Measurements from ENCODE around the gene CLEC3B.
A peak's percentile ranks its signal among the peaks of the same experiment; 100 is the strongest.
"Not testable (repeated sequence)": the region's sequence is repeated elsewhere in the genome, so short reads cannot be mapped to it uniquely, and the experiment has no call there.

The CLEC3B gene

GRCh38 chr3:45066109-45066801 lies 40.2 kb downstream of the CLEC3B start:
- no peak for DNase-seq (ENCODE audit: low read depth, low spot score)

DNA sequence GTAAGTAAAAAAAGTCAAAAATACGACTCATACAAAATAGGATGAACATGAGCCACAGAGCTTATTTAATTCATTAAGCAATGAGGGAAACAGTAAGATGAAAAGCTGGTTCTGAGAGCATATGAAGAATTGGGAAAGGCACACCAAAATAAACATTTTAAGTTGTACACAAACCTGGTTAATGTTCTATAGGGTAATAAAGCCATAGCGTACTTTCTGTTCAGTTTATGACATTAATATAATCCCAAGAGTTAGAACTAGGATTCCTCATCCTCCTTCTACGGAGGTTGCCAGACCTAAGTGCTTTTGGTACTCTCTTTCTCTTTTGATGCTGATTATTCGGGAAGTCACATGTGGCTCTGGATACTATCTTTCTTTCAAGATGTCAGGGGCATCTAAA lies 41.4 kb downstream of the CLEC3B start:
- no peak for DNase-seq (ENCODE audit: low read depth, low spot score)

DNA sequence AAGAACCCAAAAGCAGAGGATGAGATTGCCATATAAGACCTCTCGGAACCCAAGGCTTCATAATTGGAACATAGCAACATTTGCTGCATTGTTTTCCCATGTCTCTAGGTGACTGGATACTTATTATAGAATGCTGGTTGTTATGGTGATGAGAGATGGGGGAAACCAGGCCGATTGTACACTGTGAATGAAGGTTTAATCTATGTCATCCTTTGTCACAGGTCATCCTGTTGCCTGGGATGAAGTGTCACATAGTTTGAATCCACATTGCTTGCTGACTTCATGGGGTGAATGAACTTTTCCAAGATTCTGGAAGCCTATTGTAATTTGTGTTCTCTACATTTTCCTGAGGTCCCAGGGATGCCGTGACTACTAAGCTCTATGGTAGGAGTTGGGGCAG lies 41.8 kb downstream of the CLEC3B start:
- DNase-seq (ENCODE audit: low read depth, low spot score) = no peak

GRCh38 chr3:45071075-45071474 lies 45.0 kb downstream of the CLEC3B start:
- no peak for DNase-seq (ENCODE audit: low read depth, low spot score)

DNA sequence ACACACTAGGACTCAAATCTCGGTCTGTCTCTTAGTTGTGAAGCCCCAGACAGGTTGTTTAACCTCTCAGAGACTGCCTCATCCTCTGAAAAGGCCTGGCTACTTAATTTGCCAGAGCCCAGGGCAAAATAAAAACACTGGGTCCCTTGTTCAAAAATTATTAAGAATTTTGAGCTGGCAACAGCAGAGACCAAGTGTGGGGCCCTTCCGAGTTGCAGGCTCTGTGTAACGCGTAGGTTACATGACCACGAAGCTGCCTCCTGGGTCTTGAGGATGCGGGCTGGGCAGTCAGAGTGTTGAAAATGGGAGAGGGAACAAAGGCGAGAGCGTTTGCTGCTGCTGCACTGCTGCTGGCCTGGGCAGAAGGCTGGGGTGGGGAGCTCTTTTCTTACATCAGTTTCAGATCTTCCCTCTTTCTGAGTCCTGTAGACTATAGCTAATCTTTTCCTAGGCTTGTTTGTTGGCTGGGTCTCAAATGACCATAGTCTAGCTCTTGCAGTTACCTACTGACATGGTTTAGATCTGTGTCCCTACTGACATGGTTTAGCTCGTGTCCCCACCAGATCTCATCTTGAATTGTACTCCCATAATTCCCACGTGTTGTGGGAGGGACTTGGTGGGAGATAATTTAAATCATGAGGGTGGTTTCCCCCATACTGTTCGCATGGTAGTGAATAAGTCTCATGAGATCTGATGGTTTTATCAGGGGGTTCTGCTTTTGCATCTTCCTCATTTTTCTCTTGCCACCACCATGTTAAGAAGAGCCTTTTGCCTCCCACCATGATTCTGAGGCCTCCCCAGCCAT lies 49.9 kb downstream of the CLEC3B start:
- DNase-seq (ENCODE audit: low read depth, low spot score) = no peak

DNA sequence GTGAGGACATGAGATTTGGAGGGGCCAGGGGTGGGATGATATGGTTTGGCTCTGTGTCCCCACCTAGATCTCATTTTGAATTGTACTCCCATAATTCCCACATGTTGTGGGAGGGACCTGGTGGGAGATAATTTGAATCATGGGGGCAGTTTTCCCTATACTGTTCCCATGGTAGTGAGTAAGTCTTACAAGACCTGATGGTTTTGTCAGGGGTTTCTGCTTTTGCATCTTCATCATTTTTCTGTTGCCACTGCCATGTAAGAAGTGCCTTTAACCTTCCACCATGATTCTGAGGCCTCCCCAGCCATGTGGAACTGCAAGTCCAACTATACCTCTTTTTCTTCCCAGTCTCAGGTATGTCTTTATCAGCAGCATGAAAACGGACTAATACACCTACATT lies 52.2 kb downstream of the CLEC3B start:
- not testable (repeated sequence) for DNase-seq (ENCODE audit: low read depth, low spot score)

- no peak for DNase-seq (ENCODE audit: low read depth, low spot score)
These were observed 52.9 kb downstream of the CLEC3B start for GRCh38 chr3:45078910-45079522.

DNA sequence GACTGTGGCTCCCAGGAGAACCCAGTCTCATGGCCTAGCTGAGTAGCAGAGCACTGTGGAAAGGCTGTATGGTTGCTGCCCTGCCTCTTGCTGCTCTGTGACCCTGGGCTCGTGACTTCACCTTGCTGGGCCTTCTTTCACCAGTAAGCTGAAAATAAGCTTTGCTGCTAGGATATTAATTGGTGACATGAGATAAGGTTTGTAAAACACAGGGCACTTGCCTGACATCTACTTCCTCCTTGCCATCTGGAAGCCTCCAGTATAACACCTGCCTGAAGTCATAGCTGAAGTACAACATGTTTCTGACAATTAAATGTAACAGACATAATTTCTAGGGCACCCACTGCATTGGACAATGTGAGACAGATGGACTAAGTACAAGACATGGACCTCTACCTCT lies 53.6 kb downstream of the CLEC3B start:
- no peak for DNase-seq (ENCODE audit: low read depth, low spot score)

DNA sequence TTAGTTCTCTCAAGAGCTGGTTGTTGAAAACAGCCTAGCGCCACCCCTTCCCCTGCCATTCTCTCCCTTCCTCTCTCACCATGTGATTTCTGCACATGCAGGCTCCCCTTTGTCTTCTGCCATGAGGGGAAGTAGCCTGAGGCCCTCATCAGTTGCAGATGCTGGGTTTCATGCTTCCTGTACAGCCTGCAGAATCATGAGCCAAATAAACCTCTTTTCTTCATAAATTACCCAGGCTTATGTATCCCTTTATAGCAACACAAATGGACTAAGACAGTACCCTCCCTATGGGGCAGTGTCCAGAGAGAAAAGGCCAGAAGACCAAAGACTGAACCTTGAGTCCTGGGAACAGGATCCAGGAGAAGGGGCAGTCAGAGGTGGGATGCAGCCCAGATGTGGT lies 54.7 kb downstream of the CLEC3B start:
- DNase-seq (ENCODE audit: low read depth, low spot score) = no peak

DNA sequence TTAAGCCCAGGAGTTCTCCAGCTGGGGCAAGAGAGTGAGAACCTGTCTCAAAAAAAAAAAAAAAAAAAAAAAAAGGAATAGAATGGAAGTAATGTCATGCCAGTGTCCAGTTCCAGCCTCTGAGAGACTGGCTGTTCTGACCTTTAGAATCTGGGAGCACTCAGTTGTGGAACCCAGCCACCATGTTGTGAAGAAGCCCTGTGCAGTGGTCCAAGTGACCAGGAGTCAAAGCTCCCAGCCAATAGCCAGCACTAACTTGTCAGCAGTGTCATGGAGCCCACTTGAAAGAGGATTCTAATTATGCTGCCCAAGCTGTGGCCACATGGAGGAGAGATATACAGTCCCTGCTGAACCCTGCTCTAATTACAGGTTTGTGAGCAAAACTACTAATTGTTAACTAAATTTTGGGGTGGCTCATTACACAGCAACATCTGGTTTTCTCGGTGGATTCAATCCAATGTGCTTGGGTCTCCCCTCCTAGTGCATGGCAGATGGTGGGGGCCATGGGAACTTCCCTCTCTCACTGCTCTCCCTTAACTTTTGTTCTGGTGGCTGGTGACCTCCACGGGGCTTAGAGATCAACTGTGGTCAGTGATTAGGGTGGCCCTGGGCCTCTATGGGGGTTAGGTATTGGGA lies 55.5 kb downstream of the CLEC3B start:
- no peak for DNase-seq (ENCODE audit: low read depth, low spot score)

DNA sequence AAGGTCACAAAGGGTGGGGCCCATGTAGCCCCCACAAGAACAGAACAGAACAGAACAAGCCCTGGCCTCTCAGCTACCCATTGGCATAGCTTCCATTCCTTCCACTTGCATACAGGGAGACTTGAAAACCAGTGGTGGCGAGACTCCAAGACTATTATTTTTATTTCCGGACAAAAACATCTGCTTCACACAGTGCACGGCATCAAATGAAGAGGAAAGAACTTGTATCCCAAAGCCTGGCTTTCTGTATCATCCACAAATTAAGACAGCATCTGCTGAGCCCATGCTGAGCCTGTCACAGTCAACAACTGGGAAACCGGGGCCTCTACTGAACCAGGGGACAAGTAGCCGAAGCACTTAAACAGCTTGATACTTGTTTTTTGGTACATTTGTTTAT lies 56.0 kb downstream of the CLEC3B start:
- DNase-seq (ENCODE audit: low read depth, low spot score) = no peak

DNA sequence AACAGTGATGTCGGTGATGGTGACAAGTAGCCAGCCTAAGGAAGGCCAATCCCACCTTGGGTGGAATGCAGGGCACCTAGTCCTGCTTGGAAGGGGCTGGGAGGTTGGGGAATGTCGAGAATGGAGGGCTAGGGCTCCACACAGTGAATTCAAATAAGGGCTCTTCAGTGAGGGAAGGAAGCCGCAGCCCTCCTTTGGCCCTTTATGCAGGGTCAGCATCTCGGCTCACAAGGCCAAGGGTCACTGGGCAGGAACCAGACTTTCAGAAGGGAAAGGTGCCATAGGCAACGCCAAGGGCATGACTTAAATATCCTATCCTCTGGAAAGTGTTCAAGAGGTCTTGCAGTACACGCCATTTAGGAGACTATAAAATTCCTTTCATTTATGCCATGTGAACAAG lies 56.9 kb downstream of the CLEC3B start:
- DNase-seq (ENCODE audit: low read depth, low spot score) = no peak

- DNase-seq (ENCODE audit: low read depth, low spot score) = no peak
These were observed 58.3 kb downstream of the CLEC3B start for GRCh38 chr3:45084361-45084760.

- peak; percentile 59 for DNase-seq (ENCODE audit: low read depth, low spot score)
These were observed 59.0 kb downstream of the CLEC3B start for GRCh38 chr3:45084820-45085816.
